NT2/D1 (cell line): Measurements from ENCODE around the gene LRRC8C.

Source experiments
- SUZ12 ChIP-seq: IDR thresholded peaks from 2 replicates; pipeline ENCODE4 v1.6.1; 2011; ENCODE audit not compliant: insufficient read length, insufficient read depth; ENCODE audit errors: extremely low read depth
- ZNF274 ChIP-seq: IDR thresholded peaks from 2 replicates; pipeline ENCODE4 v1.6.1; 2011; ENCODE audit warnings: mild to moderate bottlenecking, low read depth, low read length

GRCh38 chr1:89765774-89766173 lies 132.9 kb downstream of the LRRC8C start:
- TF ChIP-seq ZNF274 = no peak
- TF ChIP-seq SUZ12 = no peak
